GM18858 (cell line): ENCODE data around the gene TMEM138.

Source experiments
- ATAC-seq: cut with Tn5 transposase; IDR thresholded peaks from one replicate; pipeline ENCODE4 v1.9.1; 2021; ENCODE audit not compliant: unreplicated experiment

Gene TMEM138

DNA sequence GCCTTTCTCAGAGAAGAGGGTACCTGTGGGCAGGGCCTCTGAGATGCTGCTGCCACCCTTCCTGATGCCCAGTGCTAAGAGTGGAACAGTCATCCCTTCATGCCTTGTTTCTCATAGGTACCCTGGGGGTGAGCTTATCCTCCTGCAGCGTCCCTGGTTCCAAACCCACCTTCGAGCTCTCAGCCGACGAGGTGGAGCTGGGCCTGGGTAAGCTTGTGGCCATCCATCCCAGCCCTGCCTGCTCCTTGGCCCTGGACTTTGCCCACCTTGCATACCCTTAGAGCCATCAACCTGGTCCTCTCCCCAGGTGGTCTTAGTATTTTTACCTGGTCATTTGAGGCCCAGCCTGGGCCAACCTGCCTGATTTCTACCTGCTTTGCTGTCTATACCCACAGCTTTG is 20.5 kb upstream of the TMEM138 start:
- no peak for ATAC-seq

DNA sequence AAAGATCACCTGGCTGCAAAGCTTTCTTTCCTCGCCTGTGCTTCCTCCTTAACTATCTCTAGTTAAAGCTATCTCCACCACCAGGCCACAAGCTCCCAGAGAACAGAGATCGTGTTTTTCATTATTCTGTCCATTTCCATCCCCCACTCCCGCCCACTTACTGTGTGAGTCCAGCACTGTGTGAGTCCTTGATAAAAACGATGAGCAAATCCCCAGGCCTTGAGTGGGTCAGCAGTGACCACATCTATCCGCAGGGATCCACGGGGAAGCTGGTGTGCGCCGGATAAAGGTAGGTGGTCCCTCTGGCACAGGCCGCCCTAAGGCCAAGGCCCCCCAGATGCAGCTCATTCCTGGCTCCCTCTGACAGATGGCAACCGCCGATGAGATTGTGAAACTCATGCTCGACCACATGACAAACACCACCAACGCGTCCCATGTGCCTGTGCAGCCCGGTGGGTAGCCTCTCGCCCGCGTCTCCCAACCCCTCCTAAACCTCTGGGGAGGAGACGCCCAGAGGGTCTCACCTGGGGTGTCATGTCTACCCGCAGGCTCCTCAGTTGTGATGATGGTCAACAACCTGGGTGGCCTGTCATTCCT is 19.9 kb upstream of the TMEM138 start:
- no peak for ATAC-seq

DNA sequence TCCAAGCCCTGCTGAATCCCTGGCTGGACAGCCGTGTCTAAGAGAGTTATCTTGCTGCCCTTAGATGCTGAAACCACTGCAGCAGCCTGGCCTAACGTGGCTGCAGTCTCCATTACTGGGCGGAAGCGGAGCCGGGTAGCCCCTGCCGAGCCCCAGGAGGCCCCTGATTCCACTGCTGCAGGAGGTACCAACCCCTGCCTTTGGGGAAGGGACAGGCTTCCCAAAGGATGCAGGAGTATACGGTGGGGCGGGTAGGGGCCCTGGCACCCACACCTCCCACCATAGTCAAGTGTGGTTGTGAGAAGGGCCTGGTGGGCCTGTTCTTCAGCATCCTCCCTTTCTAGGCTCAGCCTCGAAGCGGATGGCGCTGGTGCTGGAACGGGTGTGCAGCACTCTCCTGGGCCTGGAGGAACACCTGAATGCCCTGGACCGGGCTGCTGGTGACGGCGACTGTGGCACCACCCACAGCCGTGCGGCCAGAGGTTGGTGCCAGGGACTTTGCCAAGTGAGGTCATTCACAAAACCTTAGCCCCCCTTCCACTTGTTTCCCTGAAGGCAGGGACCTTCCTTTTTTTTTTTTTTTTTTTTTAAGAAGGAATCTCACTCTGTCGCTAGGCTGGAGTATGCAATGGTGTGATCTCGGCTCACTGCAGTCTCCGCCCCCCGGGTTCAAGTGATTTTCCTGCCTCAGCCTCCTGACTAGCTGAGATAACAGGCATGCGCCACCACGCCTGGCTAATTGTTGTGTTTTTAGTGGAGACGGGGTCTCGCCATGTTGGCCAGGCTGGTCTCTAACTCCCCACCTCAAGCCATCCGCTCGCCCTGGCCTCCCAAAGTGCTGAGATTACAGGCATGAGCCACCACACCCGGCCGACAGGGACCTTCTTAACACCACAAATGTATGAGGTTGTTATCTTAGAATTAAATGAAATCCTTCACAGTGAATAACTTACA is 18.1 kb upstream of the TMEM138 start:
- ATAC-seq: no peak

DNA sequence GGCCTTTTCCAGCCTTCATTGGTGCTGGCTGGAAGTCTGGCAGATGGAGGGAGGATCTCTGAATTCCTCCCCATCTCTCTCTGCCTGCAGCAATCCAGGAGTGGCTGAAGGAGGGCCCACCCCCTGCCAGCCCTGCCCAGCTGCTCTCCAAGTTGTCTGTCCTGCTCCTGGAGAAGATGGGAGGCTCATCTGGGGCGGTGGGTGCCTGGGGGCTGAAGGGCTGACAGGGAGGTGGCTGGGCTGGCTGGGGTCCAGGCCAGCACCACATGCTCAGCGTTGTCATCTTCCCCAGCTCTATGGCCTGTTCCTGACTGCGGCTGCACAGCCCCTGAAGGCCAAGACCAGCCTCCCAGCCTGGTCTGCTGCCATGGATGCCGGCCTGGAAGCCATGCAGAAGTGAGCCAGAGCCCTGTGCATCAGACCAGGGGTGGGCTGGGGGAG is 17.0 kb upstream of the TMEM138 start:
- no peak for ATAC-seq

DNA sequence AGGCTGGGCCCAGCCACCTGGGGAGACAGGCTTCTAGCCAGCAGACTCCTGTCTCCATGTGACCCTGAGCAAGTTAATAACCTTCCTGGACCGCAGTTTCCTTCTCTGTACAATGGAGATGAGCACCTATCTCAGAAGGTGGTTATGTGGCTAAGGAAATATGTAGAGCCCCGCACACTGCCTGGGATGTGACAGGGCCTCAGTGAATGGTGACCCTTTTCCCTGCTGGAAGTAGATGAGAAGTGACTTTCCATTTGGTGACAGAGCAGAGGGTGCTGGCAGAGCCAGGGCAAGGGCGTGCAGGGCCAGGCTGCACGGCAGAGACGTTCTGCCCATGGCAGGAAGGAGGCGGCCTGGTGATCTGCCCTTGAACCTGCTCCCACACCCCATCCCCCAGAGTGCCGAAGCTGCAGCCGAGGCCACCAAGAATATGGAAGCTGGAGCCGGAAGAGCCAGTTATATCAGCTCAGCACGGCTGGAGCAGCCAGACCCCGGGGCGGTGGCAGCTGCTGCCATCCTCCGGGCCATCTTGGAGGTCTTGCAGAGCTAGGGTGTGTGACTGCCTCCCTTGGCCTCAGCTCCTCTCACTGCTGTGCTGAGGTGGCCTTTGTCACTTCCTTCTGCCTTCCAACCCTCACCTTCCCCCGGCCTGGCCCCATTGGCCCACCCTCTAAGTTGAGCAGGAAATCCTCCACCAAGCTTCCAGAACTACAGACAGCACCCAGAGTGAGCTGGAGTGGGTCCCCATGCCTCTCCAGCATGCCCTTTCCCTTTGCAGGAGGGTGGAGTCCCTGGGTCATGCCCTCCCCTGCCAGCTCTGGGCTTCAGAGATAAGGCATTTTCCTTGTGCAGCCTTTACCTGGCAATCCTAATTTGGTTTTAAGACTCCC is 16.0 kb upstream of the TMEM138 start:
- ATAC-seq: no peak

DNA sequence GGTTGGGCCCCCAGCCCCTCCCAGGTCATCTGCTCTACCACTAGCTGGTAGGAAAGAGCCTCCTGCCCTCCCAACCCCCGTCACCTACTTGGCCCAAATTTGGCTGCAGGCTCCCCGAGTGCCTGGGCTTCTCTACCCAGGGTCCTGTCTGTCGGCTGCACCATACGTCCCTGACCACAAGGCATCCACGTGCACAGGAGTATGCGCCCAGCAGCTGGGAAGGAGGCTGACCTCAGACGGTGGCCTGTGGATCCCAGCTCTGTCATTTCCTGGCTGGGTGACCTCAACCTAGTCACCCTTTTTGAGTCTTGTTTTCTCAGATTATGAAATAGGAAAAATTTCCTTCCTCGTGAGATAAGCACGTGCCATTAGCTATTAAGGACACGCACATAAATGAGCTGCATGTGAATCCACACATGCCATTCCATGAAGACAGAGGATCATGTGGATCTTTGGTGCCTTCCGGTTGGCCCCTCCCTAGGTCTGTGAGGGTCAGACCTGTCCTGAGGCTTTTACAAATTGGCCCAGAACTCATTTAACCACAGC is 14.2 kb upstream of the TMEM138 start:
- no peak for ATAC-seq

DNA sequence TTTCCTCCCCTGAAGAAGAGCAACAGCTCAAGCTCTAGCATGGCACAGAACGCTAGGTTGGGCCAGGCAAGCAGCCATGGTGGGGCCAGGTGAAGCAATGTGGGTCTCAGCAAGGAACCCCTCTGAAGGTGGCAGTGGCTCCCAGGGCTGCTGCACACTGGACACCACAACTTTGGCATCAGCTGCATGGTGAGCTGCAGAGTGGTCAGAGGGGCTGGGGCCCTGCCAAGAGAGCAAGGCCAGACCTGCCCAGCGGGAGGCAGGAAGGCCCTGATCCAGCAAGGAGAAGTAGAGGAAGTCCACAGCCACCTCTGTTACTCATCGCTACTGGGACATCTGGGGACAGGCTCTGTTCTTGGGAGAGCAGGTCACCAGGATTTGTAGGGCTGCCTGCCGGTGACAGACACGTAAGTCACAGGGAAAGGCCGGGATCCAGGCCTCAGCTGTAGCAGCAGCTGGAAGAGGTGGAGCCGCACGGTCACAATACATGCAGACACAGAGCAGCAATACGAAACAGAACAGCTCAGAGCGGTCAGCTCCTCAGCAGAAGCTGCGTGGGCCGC is 12.9 kb upstream of the TMEM138 start:
- ATAC-seq: no peak

DNA sequence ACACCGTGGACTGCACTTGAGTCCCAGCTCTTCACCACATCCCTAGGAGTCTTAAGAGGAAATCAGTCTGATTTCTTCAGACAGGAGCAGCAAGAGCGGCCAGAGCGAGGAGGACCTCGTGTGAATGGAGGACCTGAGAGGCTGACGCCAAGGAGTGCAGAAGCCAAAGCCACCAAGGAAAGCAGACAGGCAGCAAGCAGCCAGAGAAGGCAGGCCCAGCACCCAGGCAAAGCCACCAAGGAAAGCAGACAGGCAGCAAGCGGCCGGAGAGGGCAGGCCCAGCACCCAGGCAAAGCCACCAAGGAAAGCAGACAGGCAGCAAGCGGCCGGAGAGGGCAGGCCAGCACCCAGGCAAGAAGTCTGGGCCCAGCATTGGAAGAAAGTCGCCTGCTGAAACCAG is 12.3 kb upstream of the TMEM138 start:
- ATAC-seq: no peak

DNA sequence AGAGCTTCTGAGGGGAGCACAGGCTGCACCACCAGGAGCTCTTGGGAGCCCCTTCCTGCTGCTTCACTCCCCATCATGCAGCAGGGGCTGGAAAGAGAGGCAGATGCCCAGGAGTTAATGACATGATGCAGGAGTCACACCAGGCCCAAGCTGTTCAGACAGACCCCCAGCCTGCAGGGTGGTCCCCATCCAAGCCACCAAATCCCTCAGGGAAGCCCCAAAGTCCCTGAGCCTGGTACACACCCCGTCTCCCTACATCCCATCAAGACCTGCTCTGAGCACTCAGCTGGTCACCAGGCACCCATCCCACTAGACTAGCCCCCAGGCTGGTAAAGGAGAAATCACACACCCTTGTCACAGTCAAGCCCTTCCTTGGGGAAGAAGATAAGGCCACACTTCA is 11.8 kb upstream of the TMEM138 start:
- no peak for ATAC-seq

DNA sequence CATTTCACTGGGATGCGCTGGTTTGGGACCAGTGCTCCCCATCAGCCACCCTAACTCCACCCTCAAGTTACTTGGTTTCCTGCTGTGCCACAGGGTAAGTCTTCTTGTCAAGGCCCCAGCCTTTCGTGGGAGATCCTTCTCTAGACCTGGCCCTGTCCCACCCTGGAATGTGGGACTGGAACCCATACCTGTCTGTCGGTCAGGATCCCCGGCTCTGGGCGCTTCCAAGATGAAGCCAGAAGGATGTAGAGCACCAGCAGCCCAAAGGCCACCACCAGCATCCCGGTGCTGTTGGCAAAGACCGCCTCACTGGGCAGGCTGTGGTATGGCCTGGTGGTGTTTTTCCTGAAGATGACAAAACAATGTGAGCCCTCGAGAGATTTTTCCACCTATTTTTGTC is 11.4 kb upstream of the TMEM138 start:
- ATAC-seq: no peak

DNA sequence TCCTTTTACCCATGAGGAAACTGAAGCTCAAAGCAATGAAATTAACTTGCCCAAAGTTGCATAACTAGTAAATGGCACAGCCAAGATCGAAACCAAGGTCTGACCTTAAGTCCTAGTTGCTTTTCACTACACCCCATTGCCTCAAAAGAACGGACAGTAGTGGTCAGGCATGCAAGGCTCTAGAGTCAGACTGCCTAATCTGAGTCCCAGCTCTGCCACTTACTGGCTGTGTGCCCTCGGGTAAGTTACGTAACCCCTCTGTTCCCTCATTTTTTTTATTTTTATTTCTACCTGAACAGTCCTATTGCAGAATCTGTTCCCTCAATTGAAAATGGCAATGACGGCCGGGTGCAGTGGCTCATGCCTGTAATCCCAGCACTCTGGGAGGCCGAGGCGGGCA is 10.1 kb upstream of the TMEM138 start:
- no peak for ATAC-seq

DNA sequence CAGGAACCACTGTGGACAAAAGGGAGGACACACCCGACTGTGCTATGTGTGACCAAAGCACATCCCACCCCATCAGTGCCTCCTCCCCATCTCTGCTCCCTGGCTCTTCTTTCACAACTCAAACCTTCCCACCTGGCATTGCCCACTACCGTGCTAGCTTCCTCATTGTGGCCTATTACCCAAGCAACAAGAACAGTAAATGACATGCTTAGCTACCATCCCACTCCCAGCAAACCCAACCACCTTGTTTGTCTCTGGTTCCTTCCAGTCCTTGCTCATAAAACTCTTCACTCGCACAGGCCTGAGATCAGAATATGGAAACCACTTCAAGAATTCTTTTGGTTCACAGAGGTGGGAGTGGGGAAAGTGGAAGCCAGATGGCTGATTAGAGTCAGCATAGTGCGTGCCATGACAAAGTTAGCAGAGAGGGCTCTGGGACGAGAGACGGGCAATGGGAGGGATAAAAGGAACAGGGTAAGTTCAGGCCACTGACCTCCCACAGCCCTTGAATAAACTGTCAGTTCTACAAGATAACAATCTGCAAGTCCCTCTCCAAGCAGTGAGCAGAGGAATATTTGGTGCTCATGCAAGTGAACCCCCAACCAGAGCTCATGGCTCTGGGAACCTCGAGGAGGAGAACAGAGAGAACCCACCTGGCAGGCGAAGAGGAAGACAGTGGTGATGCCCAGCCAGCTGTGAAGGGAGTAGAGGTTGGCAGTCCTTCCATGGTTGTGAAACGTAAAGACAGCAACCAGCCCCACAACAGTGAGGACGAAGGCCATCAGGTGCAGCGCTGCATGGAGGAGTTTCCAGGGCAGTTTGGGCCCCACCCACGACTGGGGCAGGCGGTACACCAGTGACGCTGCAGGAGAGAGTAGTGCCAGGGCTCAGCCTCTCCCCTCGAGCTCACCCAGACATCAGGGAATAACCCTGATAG is 8.8 kb upstream of the TMEM138 start:
- ATAC-seq: no peak

DNA sequence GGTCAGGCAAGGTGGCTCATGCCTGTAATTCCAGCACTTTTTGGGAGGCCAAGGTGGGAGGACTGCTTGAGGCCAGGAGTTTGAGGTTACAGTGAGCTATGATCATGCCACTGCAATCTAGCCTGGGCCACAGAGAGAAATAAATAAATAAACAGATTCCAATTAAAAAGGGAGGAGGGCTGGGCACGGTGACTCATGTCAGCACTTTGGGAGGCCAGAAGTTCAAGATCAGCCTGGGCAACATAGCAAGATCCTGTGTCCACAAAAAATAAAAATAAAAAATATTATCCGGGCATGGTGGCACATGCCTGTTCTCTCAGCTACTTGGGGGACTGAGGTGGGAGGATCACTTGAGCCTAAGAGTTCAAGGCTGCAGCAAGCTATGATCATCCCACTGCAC is 8.0 kb upstream of the TMEM138 start:
- ATAC-seq: no peak

DNA sequence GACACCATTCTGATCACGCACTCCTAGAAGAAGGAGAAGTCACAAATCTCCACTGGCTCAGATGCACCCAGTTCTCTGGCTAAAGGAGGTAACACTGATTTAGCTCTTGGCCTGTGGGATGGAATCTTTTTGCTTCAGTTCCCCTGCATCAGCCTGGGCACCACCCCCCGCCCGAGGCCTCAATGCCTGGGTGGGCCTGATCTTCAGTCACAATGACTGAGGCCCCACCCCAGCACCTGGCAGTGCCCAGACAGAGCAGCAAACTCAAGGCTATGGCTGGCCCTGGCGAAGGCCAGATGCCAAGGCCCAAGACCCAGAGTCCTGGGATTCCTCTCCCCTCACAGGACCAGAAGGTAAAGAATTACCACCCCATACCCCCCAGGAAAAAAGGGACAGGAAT is 5.5 kb upstream of the TMEM138 start:
- ATAC-seq: no peak

DNA sequence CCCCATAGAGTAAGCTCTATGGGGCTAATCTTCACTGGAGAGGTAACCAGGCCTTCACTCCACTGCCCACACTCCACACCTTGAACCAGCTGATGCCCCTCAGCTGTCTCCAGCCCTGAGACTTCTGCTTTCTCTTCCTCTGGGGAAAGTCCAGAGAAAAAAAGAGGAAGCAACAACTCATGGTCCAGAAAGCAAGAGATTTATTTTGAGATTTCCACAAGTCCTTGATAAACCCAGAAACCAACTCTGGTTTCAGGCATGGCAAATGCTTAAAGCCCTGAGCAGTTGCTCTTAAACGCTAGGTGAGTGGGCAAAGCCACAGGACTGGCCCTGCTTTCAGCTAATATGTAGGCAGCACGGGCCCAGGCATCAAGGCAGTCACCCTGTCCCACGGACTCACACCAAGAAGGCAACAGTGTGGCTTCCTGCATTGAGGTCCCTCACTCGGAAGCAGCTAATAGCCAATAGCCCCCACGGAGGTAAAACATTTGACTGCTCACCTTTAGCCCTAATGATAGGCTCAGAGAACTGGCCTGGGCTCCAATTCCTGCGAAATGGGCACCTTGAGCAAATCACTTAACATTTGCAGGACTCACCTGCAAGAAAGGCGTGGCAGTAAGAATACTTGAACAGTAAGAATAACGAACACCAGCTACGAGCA is 4.8 kb upstream of the TMEM138 start:
- ATAC-seq: peak; percentile 59

DNA sequence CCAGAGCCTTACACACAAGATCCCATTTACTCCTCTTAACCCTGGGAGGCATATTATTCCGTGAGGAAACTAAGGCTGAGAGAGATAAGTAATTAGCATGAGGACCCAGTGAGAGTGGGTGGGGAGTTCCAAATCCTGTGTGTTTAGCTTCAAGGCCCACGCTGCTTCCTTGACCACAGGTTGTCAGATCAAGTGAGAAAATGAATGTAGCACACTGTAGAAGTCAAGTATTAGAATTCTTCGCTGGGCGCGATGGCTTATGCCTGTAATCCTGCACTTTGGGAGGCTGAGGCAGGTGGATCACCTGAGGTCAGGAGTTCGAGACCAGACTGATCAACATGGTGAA is 4.3 kb upstream of the TMEM138 start:
- ATAC-seq: no peak

DNA sequence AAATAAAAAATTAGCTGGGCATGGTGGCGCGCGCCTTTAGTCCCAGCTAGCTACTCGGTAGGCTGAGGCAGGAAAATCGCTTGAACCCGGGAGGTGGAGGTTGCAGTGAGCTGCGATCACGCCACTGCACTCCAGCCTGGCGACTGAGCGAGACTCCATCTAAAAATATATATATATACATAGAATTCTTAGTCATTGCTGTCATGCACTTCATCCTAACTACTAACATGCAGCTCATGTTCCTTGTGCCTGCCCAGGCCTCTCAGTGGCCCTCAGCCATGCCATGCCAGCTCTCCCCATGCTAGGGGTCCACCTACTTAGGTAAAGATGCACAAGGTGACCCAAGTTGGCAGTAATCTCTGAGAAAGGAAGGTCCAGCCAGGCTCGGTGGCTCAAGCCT is 3.6 kb upstream of the TMEM138 start:
- ATAC-seq: no peak

DNA sequence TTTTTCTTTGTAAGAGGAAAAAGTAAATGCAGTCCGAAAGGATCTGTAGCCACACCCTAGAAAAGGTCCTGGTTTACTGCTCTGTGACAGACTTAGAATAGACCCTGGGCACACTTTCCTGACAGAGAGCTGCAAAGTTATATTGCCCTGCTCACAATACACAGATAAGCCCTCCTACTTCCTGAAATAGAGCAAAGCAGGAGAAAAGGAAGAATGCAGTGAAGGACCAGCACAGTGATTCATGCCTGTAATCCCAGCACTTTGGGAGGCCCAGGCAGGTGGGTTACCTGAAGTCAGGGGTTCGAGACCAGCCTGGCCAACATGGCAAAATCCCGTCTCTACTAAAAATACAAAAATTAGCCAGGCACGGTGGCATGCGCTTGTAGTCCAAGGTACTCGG is 2.7 kb upstream of the TMEM138 start:
- no peak for ATAC-seq

DNA sequence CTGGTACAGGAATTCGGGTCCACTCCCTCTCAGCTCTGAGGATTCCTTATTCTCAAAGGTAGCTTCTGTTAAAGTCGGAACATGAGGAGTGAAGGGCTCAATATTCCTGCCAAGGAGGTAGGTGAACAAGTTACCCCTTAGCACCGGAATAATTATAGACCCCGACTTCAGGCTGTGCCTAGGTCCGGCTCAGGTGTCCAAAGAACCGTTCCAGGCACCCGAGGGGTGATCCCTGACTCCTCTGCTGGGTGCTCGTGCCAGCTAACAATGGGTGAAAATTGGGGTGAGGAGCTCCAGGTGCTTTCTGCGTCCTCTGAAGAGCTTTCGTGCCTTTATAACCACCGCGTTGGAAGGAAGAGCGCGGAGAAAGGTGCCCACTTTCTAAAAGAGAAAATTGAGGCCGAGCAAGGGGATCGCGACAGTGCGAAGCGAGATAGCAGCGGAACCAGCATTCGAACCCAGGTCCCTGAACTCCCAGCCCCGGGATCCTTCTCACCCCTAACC is 885 bp upstream of the TMEM138 start:
- no peak for ATAC-seq
